Head of caudate nucleus (tissue), 42 donors: ENCODE measurements around the gene CAPN11.
A peak's percentile ranks its signal among the peaks of the same experiment; 100 is the strongest.

ENCODE experiments used
- DNase-seq, 42 donors: peaks; one replicate each; pipeline versions ENCODE4 v3.0.0 to v3.0.0-alpha.2; 2020 to 2021; ENCODE audit warnings: mixed read lengths in 7 of 42
- intact Hi-C: fragments of 100-400 bp; cut with DNase I; formaldehyde crosslinking; loops from one replicate; pipeline ENCODE4 v1.15.0; 2022

CAPN11 gene

GRCh38 chr6:44221291-44221960, 62.8 kb downstream of the CAPN11 start:
- DNase-seq: peak; percentile 67 to 87 (median 80)
- intact Hi-C loops: no loop called here

- intact Hi-C loops: no loop called here
- no peak for DNase-seq
Observed at GRCh38 chr6:44221961-44222335, 63.3 kb downstream of the CAPN11 start.

GRCh38 chr6:44222486-44223318, 64.1 kb downstream of the CAPN11 start:
- intact Hi-C loops: no loop called here
- DNase-seq: peak in 12 of 42 donors; percentile 22 to 59 (median 40)

- intact Hi-C loops: no loop called here
- DNase-seq: peak in 41 of 42 donors; percentile 40 to 89 (median 80)
Observed at GRCh38 chr6:44223319-44224028, 64.9 kb downstream of the CAPN11 start, which contains the start of gene SLC29A1. SLC29A1 (plus strand) TSS chr6:44223595; CDS start chr6:44227314, 3,719 bp downstream.

GRCh38 chr6:44224029-44224964, 65.7 kb downstream of the CAPN11 start:
- intact Hi-C loops: no loop called here
- peak in 22 of 42 donors; percentile 26 to 79 (median 53) for DNase-seq

- intact Hi-C loops: no loop called here
- no peak for DNase-seq
Observed at GRCh38 chr6:44224965-44225305, 66.3 kb downstream of the CAPN11 start.

GRCh38 chr6:44225579-44226325, 67.1 kb downstream of the CAPN11 start:
- no peak for DNase-seq
- intact Hi-C loops: no loop called here

- intact Hi-C loops: no loop called here
Observed at GRCh38 chr6:44226368-44227147, 67.9 kb downstream of the CAPN11 start.

GRCh38 chr6:44227148-44227793, 68.7 kb downstream of the CAPN11 start:
- intact Hi-C loops: no loop called here
- DNase-seq: peak in 2 of 42 donors; percentile 10 to 30

More at GRCh38 chr6:44226368-44227147, 67.9 kb downstream of the CAPN11 start:
- peak in 15 of 42 donors; percentile 22 to 71 (median 42) for DNase-seq

GRCh38 chr6:44228031-44228430, 69.4 kb downstream of the CAPN11 start:
- intact Hi-C loops: no loop called here
- DNase-seq: peak in 1 of 42 donors; percentile 9

- intact Hi-C loops: no loop called here
- peak in 1 of 42 donors; percentile 17 for DNase-seq
Observed at GRCh38 chr6:44228433-44228832, 69.8 kb downstream of the CAPN11 start.

GRCh38 chr6:44228836-44229235, 70.2 kb downstream of the CAPN11 start:
- intact Hi-C loops: no loop called here

GRCh38 chr6:44229376-44230033, 70.9 kb downstream of the CAPN11 start:
- peak in 1 of 42 donors; percentile 20 for DNase-seq
- intact Hi-C loops: loop anchor here (10.0 kb wide), 1 partner anchor 125 kb away; no protein-coding TSS in a partner anchor

More at GRCh38 chr6:44228836-44229235, 70.2 kb downstream of the CAPN11 start:
- peak in 1 of 42 donors; percentile 3 for DNase-seq

- intact Hi-C loops: loop anchor here (10.0 kb wide), 1 partner anchor 125 kb away; no protein-coding TSS in a partner anchor
- no peak for DNase-seq
Observed at GRCh38 chr6:44230034-44230675, 71.5 kb downstream of the CAPN11 start.

GRCh38 chr6:44231426-44231825, 72.8 kb downstream of the CAPN11 start:
- intact Hi-C loops: loop anchor here (10.0 kb wide), 1 partner anchor 127 kb away; no protein-coding TSS in a partner anchor
- peak in 1 of 42 donors; percentile 24 for DNase-seq
